ENCODE results near the gene TRPV5.

DNA sequence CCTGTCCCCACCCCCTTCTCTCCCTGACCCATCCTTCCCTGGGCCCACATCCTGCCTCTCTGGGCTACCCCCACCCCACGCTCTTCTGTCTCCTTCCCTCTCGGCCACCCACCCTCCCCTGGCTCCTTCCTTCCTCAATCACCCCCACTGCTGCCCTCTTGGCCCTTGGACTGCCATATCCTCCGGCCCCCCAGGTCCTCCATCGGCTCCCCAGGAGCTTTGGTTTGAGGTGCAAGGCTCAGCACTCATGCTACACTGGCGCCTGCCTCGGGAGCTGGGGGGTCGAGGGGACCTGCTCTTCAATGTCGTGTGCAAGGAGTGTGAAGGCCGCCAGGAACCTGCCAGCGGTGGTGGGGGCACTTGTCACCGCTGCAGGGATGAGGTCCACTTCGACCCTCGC, 67.8 kb downstream of the TRPV5 start:
- TF ChIP-seq, protein P1, sequence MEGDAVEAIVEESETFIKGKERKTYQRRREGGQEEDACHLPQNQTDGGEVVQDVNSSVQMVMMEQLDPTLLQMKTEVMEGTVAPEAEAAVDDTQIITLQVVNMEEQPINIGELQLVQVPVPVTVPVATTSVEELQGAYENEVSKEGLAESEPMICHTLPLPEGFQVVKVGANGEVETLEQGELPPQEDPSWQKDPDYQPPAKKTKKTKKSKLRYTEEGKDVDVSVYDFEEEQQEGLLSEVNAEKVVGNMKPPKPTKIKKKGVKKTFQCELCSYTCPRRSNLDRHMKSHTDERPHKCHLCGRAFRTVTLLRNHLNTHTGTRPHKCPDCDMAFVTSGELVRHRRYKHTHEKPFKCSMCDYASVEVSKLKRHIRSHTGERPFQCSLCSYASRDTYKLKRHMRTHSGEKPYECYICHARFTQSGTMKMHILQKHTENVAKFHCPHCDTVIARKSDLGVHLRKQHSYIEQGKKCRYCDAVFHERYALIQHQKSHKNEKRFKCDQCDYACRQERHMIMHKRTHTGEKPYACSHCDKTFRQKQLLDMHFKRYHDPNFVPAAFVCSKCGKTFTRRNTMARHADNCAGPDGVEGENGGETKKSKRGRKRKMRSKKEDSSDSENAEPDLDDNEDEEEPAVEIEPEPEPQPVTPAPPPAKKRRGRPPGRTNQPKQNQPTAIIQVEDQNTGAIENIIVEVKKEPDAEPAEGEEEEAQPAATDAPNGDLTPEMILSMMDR (IDR thresholded peaks at IDR 0.05) = no peak
- TF ChIP-seq POLR2A (IDR thresholded peaks at IDR 0.05) (no peak), POLR2AphosphoS5 (IDR thresholded peaks at IDR 0.05) (no peak)

Measured in upper lobe of left lung (tissue), 4 donors.